GM12878 (cell line): Measurements from ENCODE around the gene DIP2C.

Experiments
- CHD4 ChIP-seq: fragments of 200-600 bp; sonication (generic); IDR thresholded peaks from 2 replicates; pipeline ENCODE4 v1.6.1; 2016; ENCODE audit warnings: mild to moderate bottlenecking
- CTCF ChIP-seq, 3 experiments: IDR thresholded peaks in 2 of 3; conservative IDR thresholded peaks in 1 of 3; 2 replicates each; pipeline ENCODE4 v1.5.1; 2011; ENCODE audit warnings: low read depth in 3 of 3, low read length in 3 of 3, mild to moderate bottlenecking in 3 of 3, control low read depth in 2 of 3, moderate library complexity in 2 of 3, inconsistent platforms in 1 of 3, mixed read lengths in 1 of 3; ENCODE audit not compliant: control insufficient read depth in 2 of 3, insufficient read depth in 1 of 3; ENCODE audit errors: extremely low read depth in 1 of 3
- ETV6 ChIP-seq, 2 experiments: fragments of 450-650 bp in 1 of 2; IDR thresholded peaks in 1 of 2; conservative IDR thresholded peaks in 1 of 2; 2 replicates each; pipeline ENCODE4 v1.6.1; 2014; ENCODE audit warnings: antibody characterized with exemption in 1 of 2, borderline replicate concordance in 1 of 2, low read depth in 1 of 2, mild to moderate bottlenecking in 1 of 2, moderate library complexity in 1 of 2
- EZH2 ChIP-seq: IDR thresholded peaks from 2 replicates; pipeline ENCODE4 v1.6.1; 2012; ENCODE audit warnings: low read depth, mild to moderate bottlenecking, control low read depth, inconsistent platforms, low read length, borderline replicate concordance; ENCODE audit not compliant: control insufficient read depth
- KDM1A ChIP-seq: fragments of 200-600 bp; sonication (generic); IDR thresholded peaks from 2 replicates; pipeline ENCODE4 v1.6.1; 2016; ENCODE audit warnings: borderline replicate concordance
- NFIC ChIP-seq: IDR thresholded peaks from 2 replicates; pipeline ENCODE4 v1.6.1; 2012; ENCODE audit warnings: low read depth, mild to moderate bottlenecking, inconsistent platforms, low read length, moderate library complexity
- NFYB ChIP-seq: IDR thresholded peaks from 2 replicates; pipeline ENCODE4 v1.6.1; 2011; ENCODE audit warnings: low read depth, mild to moderate bottlenecking, low read length, improper control_type of control experiment, moderate library complexity; ENCODE audit not compliant: insufficient read depth
- SIN3A ChIP-seq: IDR thresholded peaks from 2 replicates; pipeline ENCODE4 v1.6.1; 2012; ENCODE audit warnings: low read depth, low read length, improper control_type of control experiment
- SPI1 ChIP-seq: IDR thresholded peaks from 2 replicates; pipeline ENCODE4 v1.6.1; 2011; ENCODE audit warnings: low read depth, mild to moderate bottlenecking, low read length, moderate library complexity, borderline replicate concordance; ENCODE audit not compliant: insufficient read depth
- ZNF274 ChIP-seq: IDR thresholded peaks from one replicate; pipeline ENCODE4 v1.8.0; 2011; ENCODE audit not compliant: insufficient read length, insufficient read depth
- TF ChIP-seq, protein P1 (sequence below): fragments of 150-350 bp; IDR thresholded peaks from 2 replicates; pipeline ENCODE4 v1.6.1; 2016; ENCODE audit warnings: low read depth, low read length

DNA sequence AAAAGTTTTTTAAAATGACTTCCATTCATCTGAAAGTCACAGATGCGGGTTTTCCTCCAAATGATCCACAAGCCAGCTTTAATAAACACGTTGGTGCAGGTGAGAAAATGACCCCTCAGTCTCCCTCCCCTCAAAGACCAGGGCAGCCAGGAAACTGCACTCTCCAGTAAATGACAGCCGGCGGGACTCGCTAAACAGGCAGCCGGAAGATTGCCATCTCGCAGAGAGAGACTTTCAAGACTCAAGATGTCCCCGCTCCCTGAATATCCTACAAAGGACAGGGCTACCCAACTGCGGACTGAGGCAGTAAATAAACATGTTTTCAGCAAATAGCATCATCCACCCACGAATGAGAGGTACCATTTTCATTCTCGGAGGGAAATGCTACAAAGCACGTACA is 116.8 kb downstream of the DIP2C start:
- TF ChIP-seq ZNF274 = no peak
- TF ChIP-seq SPI1 = no peak
- TF ChIP-seq ETV6 (conservative IDR thresholded peaks at IDR 0.05 in 1 of 2, IDR thresholded peaks at IDR 0.05 in 1 of 2; ENCODE audit: borderline replicate concordance in 1 of 2, low read depth in 1 of 2) = no peak
- no peak for TF ChIP-seq KDM1A
- TF ChIP-seq NFYB = no peak
- TF ChIP-seq EZH2 = no peak
- TF ChIP-seq NFIC = no peak
- TF ChIP-seq SIN3A = no peak
- TF ChIP-seq CHD4 = no peak
- no peak for TF ChIP-seq CTCF (IDR thresholded peaks at IDR 0.05 in 2 of 3, conservative IDR thresholded peaks at IDR 0.05 in 1 of 3; ENCODE audit: control insufficient read depth in 2 of 3, extremely low read depth in 1 of 3, insufficient read depth in 1 of 3, low read depth in 3 of 3, low read length in 3 of 3)
- TF ChIP-seq, protein P1, sequence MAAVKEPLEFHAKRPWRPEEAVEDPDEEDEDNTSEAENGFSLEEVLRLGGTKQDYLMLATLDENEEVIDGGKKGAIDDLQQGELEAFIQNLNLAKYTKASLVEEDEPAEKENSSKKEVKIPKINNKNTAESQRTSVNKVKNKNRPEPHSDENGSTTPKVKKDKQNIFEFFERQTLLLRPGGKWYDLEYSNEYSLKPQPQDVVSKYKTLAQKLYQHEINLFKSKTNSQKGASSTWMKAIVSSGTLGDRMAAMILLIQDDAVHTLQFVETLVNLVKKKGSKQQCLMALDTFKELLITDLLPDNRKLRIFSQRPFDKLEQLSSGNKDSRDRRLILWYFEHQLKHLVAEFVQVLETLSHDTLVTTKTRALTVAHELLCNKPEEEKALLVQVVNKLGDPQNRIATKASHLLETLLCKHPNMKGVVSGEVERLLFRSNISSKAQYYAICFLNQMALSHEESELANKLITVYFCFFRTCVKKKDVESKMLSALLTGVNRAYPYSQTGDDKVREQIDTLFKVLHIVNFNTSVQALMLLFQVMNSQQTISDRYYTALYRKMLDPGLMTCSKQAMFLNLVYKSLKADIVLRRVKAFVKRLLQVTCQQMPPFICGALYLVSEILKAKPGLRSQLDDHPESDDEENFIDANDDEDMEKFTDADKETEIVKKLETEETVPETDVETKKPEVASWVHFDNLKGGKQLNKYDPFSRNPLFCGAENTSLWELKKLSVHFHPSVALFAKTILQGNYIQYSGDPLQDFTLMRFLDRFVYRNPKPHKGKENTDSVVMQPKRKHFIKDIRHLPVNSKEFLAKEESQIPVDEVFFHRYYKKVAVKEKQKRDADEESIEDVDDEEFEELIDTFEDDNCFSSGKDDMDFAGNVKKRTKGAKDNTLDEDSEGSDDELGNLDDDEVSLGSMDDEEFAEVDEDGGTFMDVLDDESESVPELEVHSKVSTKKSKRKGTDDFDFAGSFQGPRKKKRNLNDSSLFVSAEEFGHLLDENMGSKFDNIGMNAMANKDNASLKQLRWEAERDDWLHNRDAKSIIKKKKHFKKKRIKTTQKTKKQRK = no peak
